Natural killer cell treated with Interleukin-12 subunit alpha and Interleukin-12 subunit beta and Interleukin-15 and Interleukin-18, amount 100 ng/mL, for 72 hours (primary cell): ENCODE results near the gene UBALD2. TPM values are rescaled to one million over a fixed set of nuclear protein-coding genes. Genes with fewer than 3 reads are reported as not detected.

Experiments used
- ATAC-seq, 2 donors: fragments of 150-1000 bp; cut with Tn5 transposase in 1 of 2; sonication (Bioruptor Pico), chemical (Tn5 transposase) in 1 of 2; 2 replicates each; pipeline ENCODE4 v1.10.0; 2021
- DNase-seq: peaks from one replicate; pipeline ENCODE4 v3.0.0; 2022; ENCODE audit warnings: low spot score
- H3K27ac Mint-ChIP-seq, 2 donors: 1 replicate in 1 of 2; 2 replicates in 1 of 2; pipeline ENCODE4 v1.8.0; 2022; ENCODE audit warnings: mixed read lengths in 2 of 2, mild to moderate bottlenecking in 1 of 2, moderate library complexity in 1 of 2
- H3K27me3 Mint-ChIP-seq, 2 donors: 1 replicate in 1 of 2; 2 replicates in 1 of 2; pipeline ENCODE4 v1.8.0; 2022; ENCODE audit warnings: mixed read lengths in 2 of 2
- H3K36me3 Mint-ChIP-seq: one replicate; pipeline ENCODE4 v1.8.0; 2022; ENCODE audit warnings: mixed read lengths
- H3K4me1 Mint-ChIP-seq, 2 donors: 1 replicate in 1 of 2; 2 replicates in 1 of 2; pipeline ENCODE4 v1.8.0; 2022; ENCODE audit warnings: low read depth in 2 of 2, mixed read lengths in 2 of 2, mild to moderate bottlenecking in 1 of 2
- H3K4me3 Mint-ChIP-seq: one replicate; pipeline ENCODE4 v1.8.0; 2022; ENCODE audit warnings: mixed read lengths
- H3K9me3 Mint-ChIP-seq: 2 replicates; pipeline ENCODE4 v1.8.0; 2022; ENCODE audit warnings: mixed read lengths
- total RNA-seq, 2 donors: library from RNA; stranded (reverse); gene quantifications; one replicate each; pipeline ENCODE4 v1.2.3, GENCODE V29; 2022

The UBALD2 gene
- total RNA-seq, 2 donors from 2014 or later: 216 to 262 TPM

DNA sequence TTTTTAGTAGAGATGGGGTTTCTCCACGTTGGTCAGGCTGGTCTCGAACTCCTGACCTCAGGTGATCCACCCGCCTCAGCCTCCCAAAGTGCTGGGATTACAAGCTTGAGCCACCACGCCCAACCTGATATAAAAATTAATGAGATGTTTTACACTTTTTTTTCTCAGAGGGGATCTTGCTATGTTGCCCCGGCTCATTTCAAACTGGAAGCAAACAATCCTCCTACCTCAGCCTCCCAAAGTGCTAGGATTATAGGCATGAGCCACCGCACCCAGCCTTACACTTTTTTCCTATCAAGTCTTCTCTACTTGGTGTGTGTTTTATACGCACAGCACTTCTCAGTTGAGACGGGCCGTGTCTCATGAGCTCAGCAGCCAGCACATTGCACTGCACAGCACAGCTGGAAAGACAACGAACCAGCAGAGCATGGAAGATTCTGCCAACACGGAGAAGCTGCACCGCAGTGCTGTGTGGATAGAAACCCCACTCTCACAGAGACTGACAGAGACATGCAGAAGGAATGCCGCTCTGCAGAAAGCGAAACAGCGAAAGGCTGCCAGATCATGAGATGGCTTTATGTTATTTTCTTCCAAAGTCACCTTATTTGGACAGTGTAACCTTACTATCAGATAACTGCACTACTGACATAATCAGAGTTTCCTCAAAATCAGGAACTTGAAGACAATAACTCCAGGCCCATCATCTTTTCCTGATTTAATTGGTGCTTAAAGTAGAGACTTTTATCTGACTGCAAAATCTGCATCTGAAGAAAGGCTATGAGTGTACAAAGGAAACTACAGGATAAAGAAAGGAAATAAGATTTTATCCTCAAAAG, 49.5 kb downstream of the UBALD2 start:
- ATAC-seq (no peak), DNase-seq (no peak)
- Mint-ChIP-seq H3K9me3 (no peaks in the 10 kb centered on the region), H3K36me3 (no peaks in the 10 kb centered on the region), H3K27me3 (no peaks in the 10 kb centered on the region), H3K27ac (peak overlapping the region in 1 of 2 donors; percentile 64), H3K4me1 (no peaks in the 10 kb centered on the region), H3K4me3 (no peak overlapping the region)

DNA sequence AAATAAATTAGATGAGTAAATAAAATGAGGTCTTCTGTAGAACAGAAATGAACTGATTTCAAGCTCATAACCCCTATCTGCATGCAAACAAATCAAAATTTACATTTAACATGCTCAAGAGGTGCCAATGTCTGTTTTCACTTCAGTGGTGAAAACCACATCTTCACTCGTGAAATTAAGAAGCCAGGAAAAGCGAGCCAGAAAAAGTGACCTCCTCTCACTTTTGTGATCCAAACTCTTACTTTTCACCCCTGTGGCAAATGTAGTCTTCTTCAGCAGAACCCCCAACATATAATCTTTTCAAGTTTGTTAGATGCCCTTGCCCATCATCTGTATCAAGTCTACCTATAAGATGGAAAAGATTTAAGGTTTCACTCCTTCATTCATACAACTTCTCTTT, 52.4 kb downstream of the UBALD2 start:
- Mint-ChIP-seq H3K36me3 (no peaks in the 10 kb centered on the region), H3K4me3 (no peak overlapping the region), H3K4me1 (no peaks in the 10 kb centered on the region), H3K27ac (no peak overlapping the region), H3K9me3 (no peaks in the 10 kb centered on the region), H3K27me3 (no peaks in the 10 kb centered on the region)
- ATAC-seq (no peak), DNase-seq (no peak)

- Mint-ChIP-seq H3K4me3 (no peak overlapping the region), H3K36me3 (peaks cover 6% of the 10 kb centered on the region), H3K27me3 (no peaks in the 10 kb centered on the region), H3K9me3 (no peaks in the 10 kb centered on the region), H3K4me1 (peaks cover 0 to 3% of the 10 kb centered on the region in 2 donors), H3K27ac (no peak overlapping the region)
- DNase-seq (no peak), ATAC-seq (no peak)
Measured at GRCh38 chr17:76318586-76318985, 53.4 kb downstream of the UBALD2 start.

Other genes with a start within 250 kb of the UBALD2 start
- under 1 TPM; 0.05 to 0.64 TPM for gene EVPL, start 238.0 kb upstream of the UBALD2 start, total RNA-seq
- gene SRP68, start 192.8 kb upstream of the UBALD2 start, total RNA-seq: 10 to 100 TPM; 96.2 to 98.4 TPM
- gene GALR2, start 190.6 kb upstream of the UBALD2 start, total RNA-seq: under 1 TPM; 0.21 to 0.75 TPM
- gene ZACN, start 186.2 kb upstream of the UBALD2 start, total RNA-seq: 1 to 10 TPM in 1 of 2 donors, under 1 TPM in 1; 0.52 to 1.4 TPM
- 100 to 1,000 TPM; 134 to 163 TPM for gene EXOC7, start 161.6 kb upstream of the UBALD2 start, total RNA-seq
- gene FOXJ1, start 124.1 kb upstream of the UBALD2 start, total RNA-seq: under 1 TPM; 0.48 to 0.95 TPM
- gene RNF157, start 24.9 kb upstream of the UBALD2 start, total RNA-seq: 100 to 1,000 TPM in 1 of 2 donors, 10 to 100 TPM in 1; 46.6 to 124 TPM
- gene QRICH2, start 42.9 kb downstream of the UBALD2 start, total RNA-seq: 1 to 10 TPM; 4.1 to 5.9 TPM
- gene PRPSAP1, start 88.6 kb downstream of the UBALD2 start, total RNA-seq: 10 to 100 TPM; 45.0 to 57.4 TPM
- 10 to 100 TPM; 13.9 to 14.5 TPM for gene SPHK1, start 119.3 kb downstream of the UBALD2 start, total RNA-seq
- gene UBE2O, start 187.8 kb downstream of the UBALD2 start, total RNA-seq: 10 to 100 TPM; 46.7 to 66.9 TPM
- gene AANAT, start 202.3 kb downstream of the UBALD2 start, total RNA-seq: under 1 TPM in 1 of 2 donors, not detected in 1; 0.78 TPM
- 100 to 1,000 TPM; 156 to 234 TPM for gene RHBDF2, start 236.1 kb downstream of the UBALD2 start, total RNA-seq